Activated CD8-positive, alpha-beta memory T cell treated with anti-CD3 and anti-CD28 coated beads for 1 hour (primary cell): ENCODE results near the gene IDS.
"Not testable (repeated sequence)": the region's sequence is repeated elsewhere in the genome, so short reads cannot be mapped to it uniquely, and the experiment has no call there.

ENCODE experiments used
- DNase-seq, 2 donors: peaks; one replicate each; pipeline ENCODE4 v3.0.0-alpha.2; 2020; ENCODE audit warnings: low read depth in 1 of 2; ENCODE audit errors: extremely low read depth in 1 of 2

Gene IDS

DNA sequence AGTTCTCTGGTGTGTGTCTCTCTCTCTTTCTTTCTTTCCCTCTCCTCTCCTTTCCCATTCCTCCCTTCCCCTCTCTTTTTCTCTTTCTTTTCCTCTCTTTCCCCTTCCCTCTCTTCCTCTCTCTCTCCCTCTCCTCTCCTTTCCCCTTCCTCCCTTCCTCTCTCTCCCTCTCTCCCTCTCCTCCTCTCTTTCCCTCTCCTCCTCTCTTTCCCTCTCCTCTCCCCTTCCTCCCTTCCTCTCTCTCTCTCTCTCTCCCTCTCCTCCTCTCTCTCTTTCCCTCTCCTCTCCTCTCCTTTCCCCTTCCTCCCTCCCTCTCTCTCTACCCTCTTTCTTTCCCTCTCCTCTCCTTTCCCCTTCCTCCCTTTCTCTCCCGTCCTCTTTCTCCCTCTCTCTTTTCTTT lies 23.3 kb upstream of the IDS start:
- DNase-seq: no peak

- DNase-seq: no peak
These were observed 22.6 kb upstream of the IDS start for GRCh38 chrX:149527705-149528104.

- not testable (repeated sequence) for DNase-seq
These were observed 21.4 kb upstream of the IDS start for GRCh38 chrX:149526318-149527033.

DNA sequence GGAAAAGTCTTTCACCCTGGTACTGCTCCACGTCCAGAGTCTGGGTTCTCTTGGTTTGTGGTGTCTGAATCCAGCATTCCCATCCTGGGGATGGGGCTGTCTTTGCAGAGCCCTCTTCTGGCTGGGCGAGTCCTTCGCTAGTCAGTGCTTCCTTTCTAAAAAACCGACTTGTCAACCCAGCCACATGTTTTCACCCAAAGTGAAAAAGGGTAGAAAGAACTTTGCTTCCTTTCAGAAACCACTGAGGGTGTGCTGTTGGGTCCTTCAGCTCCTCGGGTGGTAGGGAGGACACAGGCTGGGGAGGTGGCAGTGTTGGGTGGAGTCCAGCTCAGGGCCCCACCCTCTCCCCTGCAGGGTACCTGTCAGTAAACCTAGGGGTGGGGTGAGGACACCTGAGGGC lies 20.8 kb upstream of the IDS start:
- not testable (repeated sequence) for DNase-seq

DNA sequence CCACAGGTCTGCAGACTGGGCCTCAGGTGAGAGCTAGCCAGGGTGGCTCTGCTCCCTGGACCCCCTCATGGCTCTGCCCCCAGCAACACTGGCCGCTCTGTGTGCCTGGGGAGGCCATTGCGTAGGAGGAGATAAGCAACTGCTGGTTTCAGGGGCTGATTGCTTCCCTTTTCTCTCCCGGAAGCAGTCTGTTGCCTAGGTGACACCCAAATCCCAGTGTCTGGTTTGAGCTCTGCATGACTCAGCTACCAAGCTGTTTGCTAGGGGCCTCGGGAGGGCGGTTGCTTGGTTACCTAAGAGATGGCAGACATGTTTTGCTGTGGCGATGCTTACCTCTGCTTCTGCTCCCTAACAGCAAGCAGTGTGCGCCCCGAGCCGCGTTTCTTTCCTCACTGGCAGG lies 20.3 kb upstream of the IDS start:
- DNase-seq: peak; percentile 38 to 51

DNA sequence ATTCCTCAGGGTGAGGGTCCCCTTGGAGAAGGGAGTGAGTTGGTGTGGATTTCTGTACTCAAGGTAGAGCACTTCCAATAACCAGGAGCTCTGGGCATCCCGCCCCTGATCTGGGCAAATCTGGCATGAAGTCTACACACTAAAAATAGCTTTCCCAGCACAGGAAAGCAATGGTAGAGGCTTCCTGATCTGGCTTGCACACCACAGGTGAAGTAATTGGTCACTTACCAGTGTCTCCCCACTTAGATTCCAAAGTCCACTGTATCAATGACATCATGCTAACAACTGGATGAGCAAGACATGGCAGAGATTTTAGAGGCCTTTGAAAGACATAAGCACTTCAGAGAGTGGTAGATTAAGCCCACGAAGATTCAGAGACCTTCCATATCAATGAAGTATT lies 17.8 kb upstream of the IDS start:
- no peak for DNase-seq

- no peak for DNase-seq
These were observed 16.3 kb upstream of the IDS start for GRCh38 chrX:149521438-149521837.

DNA sequence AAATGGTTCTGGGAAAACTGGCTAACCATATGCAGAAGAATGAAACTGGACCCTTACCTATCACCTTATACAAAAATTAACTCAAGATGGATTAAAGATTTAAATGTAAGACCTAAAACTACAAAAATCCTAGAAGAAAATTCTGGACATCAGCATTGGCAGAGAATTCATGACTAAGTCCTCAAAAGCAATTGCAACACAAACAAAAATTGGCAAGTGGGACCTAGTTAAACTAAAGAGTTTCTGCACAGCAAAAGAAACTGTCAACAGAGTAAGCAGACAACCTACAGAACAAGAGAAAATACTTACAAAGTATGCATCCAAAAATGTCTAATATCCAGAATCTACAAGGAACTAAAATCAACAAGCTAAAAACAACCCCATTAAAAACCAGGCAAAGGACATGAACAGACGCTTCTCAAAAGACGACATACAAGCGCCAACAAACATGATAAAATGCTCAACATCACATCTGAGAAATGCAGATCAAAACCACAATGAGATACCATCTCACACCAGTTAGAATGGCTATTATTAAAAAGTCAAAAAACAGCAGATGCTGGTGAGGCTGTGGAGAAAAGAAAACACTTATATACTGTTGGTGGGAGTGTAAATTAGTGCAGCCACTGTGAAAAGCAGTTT lies 15.7 kb upstream of the IDS start:
- not testable (repeated sequence) for DNase-seq

- DNase-seq: no peak
These were observed 13.1 kb upstream of the IDS start for GRCh38 chrX:149518236-149518635.

GRCh38 chrX:149517308-149517707 lies 12.2 kb upstream of the IDS start:
- no peak for DNase-seq

DNA sequence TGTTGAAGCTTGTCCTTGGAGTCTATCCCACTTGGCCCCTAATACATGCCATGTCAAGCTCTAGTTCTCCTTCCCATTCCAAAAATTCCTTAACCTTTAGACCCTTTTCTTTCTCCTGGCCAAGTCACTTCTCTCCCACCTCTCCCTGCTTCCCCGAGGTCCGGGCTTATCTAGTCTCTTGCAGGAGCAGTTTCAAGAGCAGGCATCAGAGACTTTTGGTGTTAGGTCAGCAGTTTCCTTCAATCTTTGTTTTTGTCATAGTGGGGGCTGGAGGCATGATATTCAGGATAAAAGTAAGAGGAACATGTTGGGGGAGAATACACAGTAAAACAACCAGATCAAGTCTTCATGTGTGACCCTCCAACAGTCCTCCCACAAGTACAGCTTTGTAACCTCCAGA lies 11.5 kb upstream of the IDS start:
- DNase-seq: no peak

DNA sequence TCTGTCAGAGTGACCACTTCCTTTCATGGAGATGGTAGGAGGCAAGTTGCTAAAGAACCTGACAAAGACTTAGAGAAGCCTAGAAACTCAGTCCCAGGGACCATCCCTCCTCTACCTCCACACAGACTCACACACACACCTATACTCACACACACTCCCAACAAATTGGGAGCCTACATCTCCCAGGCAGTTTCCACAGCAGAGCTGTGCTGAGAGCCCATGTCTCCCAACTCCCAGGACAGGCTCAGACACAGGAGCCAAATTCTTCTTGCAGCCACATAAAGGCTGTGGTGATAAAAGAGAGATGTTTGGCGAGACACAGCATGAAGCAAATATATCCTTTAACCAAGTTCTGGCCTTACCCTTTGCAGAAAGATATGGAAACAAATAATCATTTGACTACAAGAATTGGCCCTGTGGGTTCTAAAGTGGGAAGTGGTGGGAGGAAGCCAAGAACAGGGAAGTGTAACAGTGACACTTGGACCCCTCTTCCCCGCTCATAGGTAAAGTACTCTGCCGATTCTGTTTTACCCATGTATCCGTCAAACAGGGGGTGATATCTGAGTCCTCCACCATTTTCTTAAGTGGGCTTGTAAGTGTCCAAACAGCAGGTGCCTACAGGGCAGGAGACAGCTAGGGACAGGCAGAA lies 11.0 kb upstream of the IDS start:
- DNase-seq: no peak

DNA sequence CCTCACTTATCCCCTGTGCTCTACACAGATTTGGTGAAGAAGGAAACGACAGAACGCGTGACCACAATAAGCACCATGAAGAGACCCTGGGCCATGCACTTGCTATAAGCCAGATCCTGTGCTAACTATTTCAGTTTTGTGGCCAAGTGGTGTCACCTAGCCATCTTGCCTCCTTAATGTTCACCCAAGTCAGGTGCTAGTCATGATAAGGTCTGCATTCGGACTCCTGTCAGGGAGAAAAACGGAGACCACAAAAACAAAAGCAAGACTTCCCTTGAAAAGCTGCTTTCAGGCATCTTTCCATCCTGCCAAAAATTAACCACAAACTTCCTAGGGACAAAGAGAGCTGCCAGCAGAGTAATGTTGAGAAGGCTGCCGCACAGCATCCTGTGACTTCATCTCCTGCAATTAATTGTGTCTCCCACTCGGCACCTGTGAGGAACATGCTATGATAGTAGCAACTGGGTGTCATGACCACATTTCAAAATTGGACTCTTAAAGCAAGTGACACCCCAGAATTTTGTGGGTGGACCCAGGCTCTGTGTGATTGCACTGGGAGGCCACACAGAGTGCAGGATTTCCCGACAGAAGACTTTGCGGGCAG lies 8.8 kb upstream of the IDS start:
- DNase-seq: no peak

- DNase-seq: peak in 1 of 2 donors; percentile 28
These were observed 7.2 kb upstream of the IDS start for GRCh38 chrX:149512225-149512885.

DNA sequence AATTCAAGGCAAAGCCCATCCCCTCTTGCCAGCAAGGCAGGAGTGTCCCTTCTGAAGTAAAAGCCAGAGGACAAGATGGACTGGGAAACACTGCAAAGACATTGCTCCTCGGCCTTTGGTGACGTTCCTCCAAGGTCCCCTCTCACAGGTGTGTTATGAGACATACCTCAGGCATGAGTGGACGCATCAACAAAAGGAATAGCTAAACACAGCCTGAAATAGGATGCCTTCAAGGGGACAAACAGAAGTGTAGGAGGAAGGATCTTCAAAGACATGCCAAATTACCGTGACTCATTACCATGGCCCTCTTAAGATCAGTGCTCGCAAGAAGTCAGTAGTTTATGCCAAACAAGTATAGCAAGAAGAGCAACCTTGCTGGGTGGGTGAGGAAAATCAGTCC lies 6.0 kb upstream of the IDS start:
- no peak for DNase-seq

GRCh38 chrX:149510386-149510785 lies 5.3 kb upstream of the IDS start:
- DNase-seq: no peak

- no peak for DNase-seq
These were observed 3.4 kb upstream of the IDS start for GRCh38 chrX:149508467-149508866.

- no peak for DNase-seq
These were observed 1.2 kb upstream of the IDS start for GRCh38 chrX:149506349-149506748.

DNA sequence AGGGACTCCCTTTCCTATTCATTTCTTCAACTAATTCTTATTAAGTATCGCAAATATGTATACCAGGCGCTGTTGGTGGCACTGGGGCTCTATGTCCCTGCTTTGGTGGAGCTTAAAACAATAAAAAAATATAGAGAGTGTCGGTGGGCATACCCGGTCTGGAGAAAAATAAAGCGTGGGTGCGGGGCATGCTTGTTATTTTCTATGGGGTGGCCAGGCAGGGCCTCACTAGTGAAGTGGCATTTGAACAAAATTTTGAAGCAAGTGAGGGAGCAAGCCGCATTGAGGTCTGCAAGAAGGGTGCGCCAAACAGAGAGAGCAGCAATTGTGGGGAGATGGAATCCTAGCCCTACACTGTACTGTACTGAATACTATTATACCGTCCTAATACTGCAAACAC lies 565 bp upstream of the IDS start:
- no peak for DNase-seq

GRCh38 chrX:149504226-149504914 lies 736 bp downstream of the IDS start:
- DNase-seq: peak in 1 of 2 donors; percentile 47

- DNase-seq: peak in 1 of 2 donors; percentile 28
These were observed 1.7 kb downstream of the IDS start for GRCh38 chrX:149503446-149503845.
